GM19035 (cell line): ENCODE measurements around the gene RBM10.

Experiments
- ATAC-seq: cut with Tn5 transposase; IDR thresholded peaks from one replicate; pipeline ENCODE4 v1.9.1; 2021; ENCODE audit not compliant: unreplicated experiment

Gene RBM10

GRCh38 chrX:47197526-47197925 lies 52.5 kb downstream of the RBM10 start:
- ATAC-seq: no peak

- ATAC-seq: no peak
Measured at GRCh38 chrX:47198026-47198686, 53.1 kb downstream of the RBM10 start.

GRCh38 chrX:47198687-47199080 lies 53.7 kb downstream of the RBM10 start:
- ATAC-seq: no peak

- no peak for ATAC-seq
Measured at GRCh38 chrX:47199286-47199685, 54.3 kb downstream of the RBM10 start.

GRCh38 chrX:47200385-47201150 lies 55.5 kb downstream of the RBM10 start:
- ATAC-seq: no peak

- no peak for ATAC-seq
Measured at GRCh38 chrX:47201345-47201944, 56.4 kb downstream of the RBM10 start.

GRCh38 chrX:47202316-47202715 lies 57.3 kb downstream of the RBM10 start:
- ATAC-seq: no peak

GRCh38 chrX:47202877-47203276 lies 57.9 kb downstream of the RBM10 start:
- ATAC-seq: no peak

- no peak for ATAC-seq
Measured at GRCh38 chrX:47204970-47205369, 59.9 kb downstream of the RBM10 start.

- no peak for ATAC-seq
Measured at GRCh38 chrX:47206316-47206715, 61.3 kb downstream of the RBM10 start.

- no peak for ATAC-seq
Measured at GRCh38 chrX:47208108-47208507, 63.1 kb downstream of the RBM10 start.

- no peak for ATAC-seq
Measured at GRCh38 chrX:47209508-47210238, 64.7 kb downstream of the RBM10 start.

GRCh38 chrX:47210661-47211425 lies 65.8 kb downstream of the RBM10 start:
- no peak for ATAC-seq

- ATAC-seq: no peak
Measured at GRCh38 chrX:47212381-47213293, 67.6 kb downstream of the RBM10 start.

GRCh38 chrX:47214435-47215077 lies 69.5 kb downstream of the RBM10 start:
- ATAC-seq: no peak

GRCh38 chrX:47215291-47215900 lies 70.4 kb downstream of the RBM10 start:
- no peak for ATAC-seq

- no peak for ATAC-seq
Measured at GRCh38 chrX:47216393-47216925, 71.4 kb downstream of the RBM10 start.

- no peak for ATAC-seq
Measured at GRCh38 chrX:47217121-47217851, 72.3 kb downstream of the RBM10 start.
